ENCODE measurements around the gene FANCG. TPM values are rescaled to one million over a fixed set of nuclear protein-coding genes. Genes with fewer than 3 reads are reported as not detected.

Gene FANCG
- total RNA-seq (2014; rRNA removed; shearing (Covaris generic)) = 50.2 and 53.4 TPM in 2 replicates

GRCh38 chr9:35079426-35080341 lies at the start of gene FANCG:
Gene FANCG (minus strand): TSS chr9:35079942. CDS start chr9:35079524, 418 bp downstream.
- peak; percentile 93 for DNase-seq (ENCODE audit: low spot score)
- in situ Hi-C loops (cut with HindIII; ENCODE audit: low sequenced_read_pairs) = no loop called here

- DNase-seq (ENCODE audit: low spot score) = peak; percentile 97
- in situ Hi-C loops (cut with HindIII; ENCODE audit: low sequenced_read_pairs) = no loop called here
These were observed 37.3 kb upstream of the FANCG start for GRCh38 chr9:35116898-35117551.

GRCh38 chr9:35116539-35116897 lies 36.8 kb upstream of the FANCG start:
- in situ Hi-C loops (cut with HindIII; ENCODE audit: low sequenced_read_pairs) = no loop called here

GRCh38 chr9:35115680-35116538 lies 36.2 kb upstream of the FANCG start, which contains the start of gene ATOSB:
Gene ATOSB (minus strand): TSS chr9:35115862. CDS start chr9:35108274, 7,588 bp downstream.
- in situ Hi-C loops (cut with HindIII; ENCODE audit: low sequenced_read_pairs) = no loop called here
- peak; percentile 95 for DNase-seq (ENCODE audit: low spot score)

More at GRCh38 chr9:35116539-35116897, 36.8 kb upstream of the FANCG start:
- no peak for DNase-seq (ENCODE audit: low spot score)

- DNase-seq (ENCODE audit: low spot score) = no peak
- in situ Hi-C loops (cut with HindIII; ENCODE audit: low sequenced_read_pairs) = no loop called here
These were observed 35.3 kb upstream of the FANCG start for GRCh38 chr9:35114840-35115628.

GRCh38 chr9:35114113-35114839 lies 34.5 kb upstream of the FANCG start:
- in situ Hi-C loops (cut with HindIII; ENCODE audit: low sequenced_read_pairs) = no loop called here
- peak; percentile 84 for DNase-seq (ENCODE audit: low spot score)

GRCh38 chr9:35112257-35113020 lies 32.7 kb upstream of the FANCG start:
- in situ Hi-C loops (cut with HindIII; ENCODE audit: low sequenced_read_pairs) = no loop called here
- no peak for DNase-seq (ENCODE audit: low spot score)

- in situ Hi-C loops (cut with HindIII; ENCODE audit: low sequenced_read_pairs) = no loop called here
- DNase-seq (ENCODE audit: low spot score) = peak; percentile 99
These were observed 31.5 kb upstream of the FANCG start for GRCh38 chr9:35111001-35111933.

GRCh38 chr9:35110327-35110761 lies 30.6 kb upstream of the FANCG start:
- in situ Hi-C loops (cut with HindIII; ENCODE audit: low sequenced_read_pairs) = no loop called here
- no peak for DNase-seq (ENCODE audit: low spot score)

- no peak for DNase-seq (ENCODE audit: low spot score)
- in situ Hi-C loops (cut with HindIII; ENCODE audit: low sequenced_read_pairs) = no loop called here
These were observed 29.3 kb upstream of the FANCG start for GRCh38 chr9:35108946-35109575.

- in situ Hi-C loops (cut with HindIII; ENCODE audit: low sequenced_read_pairs) = no loop called here
- no peak for DNase-seq (ENCODE audit: low spot score)
These were observed 28.7 kb upstream of the FANCG start for GRCh38 chr9:35108461-35108860.

GRCh38 chr9:35107297-35108290 lies 27.9 kb upstream of the FANCG start:
- no peak for DNase-seq (ENCODE audit: low spot score)
- in situ Hi-C loops (cut with HindIII; ENCODE audit: low sequenced_read_pairs) = no loop called here

- no peak for DNase-seq (ENCODE audit: low spot score)
- in situ Hi-C loops (cut with HindIII; ENCODE audit: low sequenced_read_pairs) = no loop called here
These were observed 26.6 kb upstream of the FANCG start for GRCh38 chr9:35106343-35106730.

- no peak for DNase-seq (ENCODE audit: low spot score)
- in situ Hi-C loops (cut with HindIII; ENCODE audit: low sequenced_read_pairs) = no loop called here
These were observed 26.0 kb upstream of the FANCG start for GRCh38 chr9:35105571-35106342.

All from G401 (cell line).